HG02870 (cell line): ENCODE measurements around the gene OSBPL6.
"Not testable (repeated sequence)": the region's sequence is repeated elsewhere in the genome, so short reads cannot be mapped to it uniquely, and the experiment has no call there.

Source experiments
- ATAC-seq: cut with Tn5 transposase; IDR thresholded peaks from one replicate; pipeline ENCODE4 v1.9.1; 2021; ENCODE audit warnings: mild to moderate bottlenecking, moderate library complexity; ENCODE audit not compliant: unreplicated experiment

OSBPL6 gene

GRCh38 chr2:178197791-178198190, 3.5 kb downstream of the OSBPL6 start:
- no peak for ATAC-seq

- not testable (repeated sequence) for ATAC-seq
These were observed 4.1 kb downstream of the OSBPL6 start for GRCh38 chr2:178198441-178198840.

GRCh38 chr2:178199334-178199733, 5.0 kb downstream of the OSBPL6 start:
- no peak for ATAC-seq

- no peak for ATAC-seq
These were observed 6.0 kb downstream of the OSBPL6 start for GRCh38 chr2:178200331-178200730.

GRCh38 chr2:178202927-178203326, 8.6 kb downstream of the OSBPL6 start:
- ATAC-seq = no peak

GRCh38 chr2:178204977-178205376, 10.7 kb downstream of the OSBPL6 start:
- ATAC-seq = no peak

GRCh38 chr2:178205853-178206521, 11.7 kb downstream of the OSBPL6 start:
- ATAC-seq = no peak

GRCh38 chr2:178208336-178208735, 14.0 kb downstream of the OSBPL6 start:
- no peak for ATAC-seq

- no peak for ATAC-seq
These were observed 14.5 kb downstream of the OSBPL6 start for GRCh38 chr2:178208817-178209216.

GRCh38 chr2:178211460-178211859, 17.1 kb downstream of the OSBPL6 start:
- no peak for ATAC-seq

GRCh38 chr2:178211943-178212342, 17.6 kb downstream of the OSBPL6 start:
- ATAC-seq = no peak

GRCh38 chr2:178213991-178214390, 19.7 kb downstream of the OSBPL6 start:
- ATAC-seq = no peak

- ATAC-seq = no peak
These were observed 24.9 kb downstream of the OSBPL6 start for GRCh38 chr2:178219247-178219646.

- ATAC-seq = no peak
These were observed 26.5 kb downstream of the OSBPL6 start for GRCh38 chr2:178220814-178221213.

GRCh38 chr2:178221556-178221955, 27.2 kb downstream of the OSBPL6 start:
- ATAC-seq = no peak

GRCh38 chr2:178223806-178224205, 29.5 kb downstream of the OSBPL6 start:
- no peak for ATAC-seq

- no peak for ATAC-seq
These were observed 30.9 kb downstream of the OSBPL6 start for GRCh38 chr2:178225006-178225805.

GRCh38 chr2:178227187-178227586, 32.9 kb downstream of the OSBPL6 start:
- no peak for ATAC-seq

GRCh38 chr2:178229927-178230326, 35.6 kb downstream of the OSBPL6 start:
- no peak for ATAC-seq

- ATAC-seq = no peak
These were observed 36.1 kb downstream of the OSBPL6 start for GRCh38 chr2:178230396-178230795.

GRCh38 chr2:178233428-178233827, 39.1 kb downstream of the OSBPL6 start:
- no peak for ATAC-seq

GRCh38 chr2:178234648-178235047, 40.3 kb downstream of the OSBPL6 start:
- no peak for ATAC-seq
